GM19351 (cell line): ENCODE data around the gene SRGAP2C.
"Not testable (repeated sequence)": the region's sequence is repeated elsewhere in the genome, so short reads cannot be mapped to it uniquely, and the experiment has no call there.

Experiments used
- ATAC-seq: cut with Tn5 transposase; IDR thresholded peaks from one replicate; pipeline ENCODE4 v1.9.1; 2021; ENCODE audit warnings: mild to moderate bottlenecking, moderate library complexity; ENCODE audit not compliant: unreplicated experiment

The SRGAP2C gene

DNA sequence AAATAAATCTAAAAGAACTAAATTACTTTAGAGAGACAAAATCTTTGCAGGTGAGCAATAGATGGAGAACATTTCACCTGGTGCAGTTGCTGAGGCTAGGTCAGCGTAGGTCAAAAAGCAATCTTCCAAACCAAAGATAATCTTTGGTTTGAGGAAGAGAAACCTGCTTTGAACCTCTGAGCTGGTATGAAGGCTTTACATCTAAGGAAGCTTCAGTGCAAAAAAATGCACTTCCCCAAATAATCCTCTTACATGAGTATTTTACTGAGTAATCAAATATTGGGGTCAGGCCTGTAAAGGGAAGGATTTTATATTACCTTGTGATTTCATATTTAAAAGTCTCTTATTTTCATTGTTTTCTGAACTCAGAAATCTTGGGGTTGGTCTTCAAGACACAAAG is 223.6 kb downstream of the SRGAP2C start:
- no peak for ATAC-seq

DNA sequence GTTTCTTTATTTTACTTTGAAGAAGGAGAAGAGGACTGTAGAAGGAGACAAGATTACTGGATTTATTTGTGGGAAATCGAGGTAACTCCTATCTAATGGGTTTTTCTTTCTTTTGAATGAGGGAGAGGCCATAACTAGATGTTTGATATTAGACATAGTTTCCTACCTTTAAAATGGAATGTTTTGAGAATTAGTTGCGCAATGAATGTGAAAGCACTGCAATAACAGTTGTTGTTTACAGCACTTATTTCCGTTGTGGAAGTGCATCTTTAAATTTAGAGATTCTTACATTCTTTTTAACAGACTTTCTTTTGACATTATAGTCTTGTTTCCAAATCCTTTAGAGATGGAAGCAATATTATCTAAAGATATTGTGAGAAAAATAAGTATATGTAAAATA is 229.0 kb downstream of the SRGAP2C start:
- ATAC-seq = no peak

DNA sequence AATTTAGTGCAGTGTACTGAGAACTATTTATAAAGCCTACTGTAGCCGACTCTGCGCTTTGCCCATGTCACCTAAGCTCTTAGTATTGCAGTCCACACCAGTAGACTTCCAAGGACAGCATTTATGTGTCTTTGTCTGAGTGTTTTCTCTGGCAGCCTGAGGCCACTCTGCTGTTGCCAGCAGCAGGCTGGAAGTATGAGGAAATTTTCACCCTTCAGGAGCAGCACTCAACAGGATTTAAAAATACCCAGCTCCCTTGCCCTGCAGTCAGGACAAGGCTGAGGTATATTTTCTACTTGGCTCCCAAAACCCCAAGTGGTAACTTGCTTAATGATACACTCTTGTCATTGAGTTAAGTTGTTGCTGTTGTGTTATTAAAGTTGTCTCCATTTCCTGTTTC is 230.1 kb downstream of the SRGAP2C start:
- ATAC-seq = no peak

DNA sequence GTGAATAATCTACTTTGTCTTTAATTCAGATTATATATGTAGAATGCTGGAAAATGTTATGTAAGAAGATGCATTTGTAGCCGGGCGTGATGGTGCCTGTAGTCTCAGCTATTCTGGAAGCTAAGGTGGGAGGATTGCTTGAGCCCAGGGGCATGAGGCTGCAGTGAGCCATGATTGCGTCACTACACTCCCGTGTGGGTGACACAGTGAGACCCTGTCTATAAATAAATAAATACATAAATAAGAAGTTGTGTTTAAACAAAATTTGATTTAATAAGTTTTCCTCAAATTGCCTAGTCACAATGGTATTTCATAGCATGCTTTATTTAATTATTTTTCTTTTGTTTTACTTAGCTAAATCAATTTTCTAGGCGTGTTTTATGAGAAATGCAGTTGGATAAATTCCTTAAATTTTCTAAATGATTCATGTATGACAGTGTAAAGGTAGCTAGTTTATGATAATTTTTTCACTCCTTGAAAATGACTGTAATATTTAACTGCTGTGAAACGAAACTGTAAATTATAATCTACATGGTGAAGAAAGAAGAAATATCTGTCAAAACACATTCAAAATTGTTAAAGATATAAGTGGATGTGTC is 232.6 kb downstream of the SRGAP2C start:
- no peak for ATAC-seq

GRCh38 chr1:121418369-121419049 is 233.7 kb downstream of the SRGAP2C start:
- ATAC-seq = no peak

DNA sequence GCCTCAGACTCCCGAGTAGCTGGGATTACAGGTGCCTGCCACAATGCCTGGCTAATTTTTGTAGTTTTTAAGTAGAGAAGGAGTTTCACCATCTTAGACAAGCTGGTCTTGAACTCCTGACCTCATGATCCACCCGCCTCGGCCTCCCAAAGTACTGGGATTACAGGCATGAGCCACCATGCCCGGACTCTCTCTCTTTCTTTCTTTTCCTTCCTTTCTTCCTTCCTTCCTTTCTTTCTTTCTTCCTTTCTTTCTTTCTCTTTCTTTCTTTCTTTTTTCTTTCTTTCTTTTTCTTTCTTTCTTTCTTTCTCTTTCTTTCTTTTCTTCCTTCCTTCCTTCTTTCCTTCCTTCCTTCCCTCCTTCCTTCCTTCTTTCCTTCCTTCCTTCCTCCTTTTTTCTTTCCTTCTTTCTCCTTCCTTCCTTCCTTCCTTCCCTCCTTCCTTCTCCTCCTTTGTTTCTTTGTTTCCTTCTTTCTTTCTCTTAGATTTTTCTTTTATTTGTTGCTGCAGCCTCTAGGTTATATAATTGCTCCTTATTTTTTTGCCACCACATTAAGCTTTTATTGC is 234.4 kb downstream of the SRGAP2C start:
- not testable (repeated sequence) for ATAC-seq

DNA sequence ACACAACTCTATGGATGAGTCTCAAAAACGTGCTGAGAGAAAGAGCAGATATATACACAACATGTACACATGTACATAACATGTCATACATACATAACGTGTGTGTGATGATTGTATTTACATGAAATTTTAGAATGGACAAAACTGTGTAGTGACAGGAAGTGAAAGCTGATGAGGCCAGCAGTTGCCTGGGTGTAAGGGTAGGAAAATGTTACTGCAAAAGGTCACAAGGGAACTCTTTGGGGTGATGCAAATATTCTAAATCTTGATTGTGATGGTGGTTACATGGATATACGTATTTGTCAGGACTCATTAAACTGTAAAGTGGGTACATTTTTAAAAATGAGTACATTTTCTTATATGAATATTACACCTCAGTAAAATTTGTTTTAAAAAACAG is 236.7 kb downstream of the SRGAP2C start:
- not testable (repeated sequence) for ATAC-seq

DNA sequence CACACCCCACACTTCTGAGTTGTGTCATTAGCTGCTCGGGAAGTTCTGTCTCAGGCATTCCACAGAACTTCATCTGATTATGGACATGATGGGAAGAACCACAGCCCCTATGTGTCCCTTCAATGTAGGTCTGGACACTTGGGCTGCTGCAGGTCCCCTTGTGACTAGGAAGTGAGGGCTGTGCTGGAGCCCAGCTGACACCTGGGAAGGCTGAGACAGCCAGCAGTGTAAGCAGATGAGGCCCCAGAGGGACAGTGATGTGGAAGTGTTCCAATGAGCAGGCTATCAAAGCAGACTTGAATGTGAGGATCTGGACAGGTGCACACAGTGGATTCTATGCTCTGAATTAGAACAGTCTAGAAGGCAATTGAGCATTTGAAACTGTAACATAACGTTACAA is 239.2 kb downstream of the SRGAP2C start:
- not testable (repeated sequence) for ATAC-seq

- not testable (repeated sequence) for ATAC-seq
Measured at GRCh38 chr1:121433517-121433916, 248.7 kb downstream of the SRGAP2C start.

DNA sequence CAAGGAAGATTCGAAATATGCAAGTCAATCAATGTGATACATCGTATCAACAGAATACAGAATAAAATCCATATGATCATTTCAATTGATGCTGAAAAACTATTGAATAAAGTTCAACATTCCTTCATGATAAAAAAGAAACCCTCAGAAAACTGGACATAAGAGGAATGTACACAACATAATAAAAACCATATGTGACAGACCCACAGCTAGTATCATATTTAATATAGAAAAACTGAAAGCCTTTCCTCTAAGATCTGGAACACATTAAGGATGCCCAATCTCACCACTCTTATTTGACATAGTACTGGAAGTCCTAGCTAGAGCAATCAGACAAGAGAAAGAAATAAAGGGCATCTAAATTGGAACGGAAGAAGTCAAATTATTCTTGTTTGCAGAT is 254.1 kb downstream of the SRGAP2C start:
- ATAC-seq = not testable (repeated sequence)

DNA sequence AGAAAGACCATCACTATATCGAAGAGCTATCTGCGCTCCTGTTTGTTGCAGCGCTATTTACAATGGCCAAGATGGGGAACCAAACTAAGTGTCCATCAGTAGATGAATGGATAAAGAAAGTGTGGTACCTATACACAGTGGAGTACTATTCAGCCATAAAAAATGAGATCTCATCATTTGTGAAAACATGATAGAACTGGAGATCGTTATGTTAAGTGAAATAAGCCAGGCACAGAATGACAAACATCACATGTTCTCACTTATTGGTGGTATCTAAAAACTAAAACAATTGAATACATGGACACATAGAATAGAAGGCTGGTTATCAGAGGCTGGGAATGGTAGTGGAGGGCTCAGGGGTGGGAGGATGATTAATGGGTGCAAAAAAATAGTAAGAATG is 256.2 kb downstream of the SRGAP2C start:
- no peak for ATAC-seq
